Cardiac muscle cell (in vitro differentiated cells and primary cell): ENCODE data around the gene HOXB7. TPM values are rescaled to one million over a fixed set of nuclear protein-coding genes. Genes with fewer than 3 reads are reported as not detected.

Source experiments
- DNase-seq, 2 donors: peaks; one replicate each; pipeline versions ENCODE4 v3.0.0 to v3.0.0-alpha.2; 2010 to 2017; ENCODE audit warnings: low read depth in 1 of 2, low spot score in 1 of 2
- H3K27ac ChIP-seq: fragments of 200-600 bp; sonication (generic); 2 replicates; pipeline ENCODE4 v1.5.1; 2016
- H3K27me3 ChIP-seq: fragments of 200-600 bp; sonication (generic); 2 replicates; pipeline ENCODE4 v1.6.0; 2016; ENCODE audit warnings: control low read depth
- H3K36me3 ChIP-seq: fragments of 200-600 bp; sonication (generic); 2 replicates; pipeline ENCODE4 v1.5.1; 2016; ENCODE audit warnings: control low read depth
- H3K4me1 ChIP-seq: fragments of 200-600 bp; sonication (generic); 2 replicates; pipeline ENCODE4 v1.8.1; 2017; ENCODE audit warnings: low read depth, mild to moderate bottlenecking, mixed run types
- H3K4me3 ChIP-seq: fragments of 200-600 bp; sonication (generic); 2 replicates; pipeline ENCODE4 v1.5.1; 2016; ENCODE audit warnings: mild to moderate bottlenecking
- H3K9me3 ChIP-seq: fragments of 200-600 bp; sonication (generic); 2 replicates; pipeline ENCODE4 v1.5.1; 2017; ENCODE audit warnings: low read depth, mild to moderate bottlenecking, control low read depth
- polyA plus RNA-seq: library from polyadenylated mRNA; unstranded; fragments of >200 nt; fragmentation: Nextera tagmentation; extraction: Ambion mirVana; gene quantifications from 2 replicates; pipeline ENCODE4 v1.2.1, GENCODE V29; 2016
- total RNA-seq: library from RNA; depleted of rRNA; stranded (reverse); fragments of >200 nt; gene quantifications from 2 replicates; pipeline ENCODE4 v1.2.3, GENCODE V29; 2016
- TF ChIP-seq, protein P1 (sequence below): IDR thresholded peaks from 2 replicates; pipeline ENCODE4 v1.5.1; 2012; ENCODE audit warnings: low read depth, mild to moderate bottlenecking, low read length

Gene HOXB7
- total and polyA plus RNA-seq, 2 experiments from 2014 or later = not detected

DNA sequence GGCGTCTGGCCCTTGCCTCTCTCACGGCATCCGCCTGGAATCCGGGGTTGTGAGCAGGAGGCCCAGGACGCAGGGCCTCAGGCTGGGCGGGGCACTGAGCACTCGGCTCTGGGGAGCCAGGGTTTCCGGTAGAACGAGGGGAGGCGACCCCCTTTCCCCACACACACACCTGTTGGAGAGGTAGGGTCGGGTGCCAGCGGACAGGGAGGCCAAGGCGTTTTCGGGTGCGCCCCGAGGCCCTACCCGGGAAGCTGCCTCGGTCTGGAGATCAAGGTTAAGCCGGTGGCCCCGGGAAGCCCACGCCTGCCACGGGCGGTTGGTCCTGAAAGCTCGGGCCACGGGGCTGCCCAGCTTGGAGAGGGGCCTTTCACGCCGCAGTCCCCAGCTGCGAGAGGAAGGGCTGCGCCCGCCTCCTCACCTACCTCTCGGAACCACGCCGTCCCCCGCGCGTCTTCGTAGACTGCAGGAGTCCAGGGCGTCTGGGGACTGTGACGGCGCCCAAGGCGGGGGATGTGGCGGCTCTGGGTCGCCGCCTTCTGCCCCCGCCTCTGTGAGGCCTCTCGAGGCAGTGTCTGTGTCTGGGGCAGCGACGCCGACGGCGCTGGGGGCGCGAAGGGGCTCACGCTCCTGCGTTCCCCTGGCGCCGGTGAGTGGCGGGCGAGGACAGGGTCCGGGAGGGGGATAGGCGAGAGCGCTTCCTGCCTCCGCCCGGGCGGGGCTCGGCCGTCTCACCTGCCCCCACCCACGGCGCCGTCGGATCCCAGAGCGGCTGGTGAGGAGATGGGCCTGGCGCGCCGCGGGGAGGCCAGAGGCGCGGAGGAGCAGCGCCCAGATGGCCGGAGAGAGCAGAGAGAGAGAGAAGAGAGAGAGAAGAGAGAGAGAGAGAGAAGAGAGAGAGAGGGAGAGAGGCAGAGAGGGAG lies 35.6 kb upstream of the HOXB7 start:
- no peaks in the 10 kb centered on the region for H3K36me3 ChIP-seq
- H3K4me1 ChIP-seq = no peaks in the 10 kb centered on the region
- peaks cover 98% of the 10 kb centered on the region for H3K27me3 ChIP-seq
- H3K27ac ChIP-seq = no peak overlapping the region
- DNase-seq = no peak
- no peak overlapping the region for H3K4me3 ChIP-seq
- no peaks in the 10 kb centered on the region for H3K9me3 ChIP-seq
- TF ChIP-seq, protein P1, sequence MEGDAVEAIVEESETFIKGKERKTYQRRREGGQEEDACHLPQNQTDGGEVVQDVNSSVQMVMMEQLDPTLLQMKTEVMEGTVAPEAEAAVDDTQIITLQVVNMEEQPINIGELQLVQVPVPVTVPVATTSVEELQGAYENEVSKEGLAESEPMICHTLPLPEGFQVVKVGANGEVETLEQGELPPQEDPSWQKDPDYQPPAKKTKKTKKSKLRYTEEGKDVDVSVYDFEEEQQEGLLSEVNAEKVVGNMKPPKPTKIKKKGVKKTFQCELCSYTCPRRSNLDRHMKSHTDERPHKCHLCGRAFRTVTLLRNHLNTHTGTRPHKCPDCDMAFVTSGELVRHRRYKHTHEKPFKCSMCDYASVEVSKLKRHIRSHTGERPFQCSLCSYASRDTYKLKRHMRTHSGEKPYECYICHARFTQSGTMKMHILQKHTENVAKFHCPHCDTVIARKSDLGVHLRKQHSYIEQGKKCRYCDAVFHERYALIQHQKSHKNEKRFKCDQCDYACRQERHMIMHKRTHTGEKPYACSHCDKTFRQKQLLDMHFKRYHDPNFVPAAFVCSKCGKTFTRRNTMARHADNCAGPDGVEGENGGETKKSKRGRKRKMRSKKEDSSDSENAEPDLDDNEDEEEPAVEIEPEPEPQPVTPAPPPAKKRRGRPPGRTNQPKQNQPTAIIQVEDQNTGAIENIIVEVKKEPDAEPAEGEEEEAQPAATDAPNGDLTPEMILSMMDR = no peak

DNA sequence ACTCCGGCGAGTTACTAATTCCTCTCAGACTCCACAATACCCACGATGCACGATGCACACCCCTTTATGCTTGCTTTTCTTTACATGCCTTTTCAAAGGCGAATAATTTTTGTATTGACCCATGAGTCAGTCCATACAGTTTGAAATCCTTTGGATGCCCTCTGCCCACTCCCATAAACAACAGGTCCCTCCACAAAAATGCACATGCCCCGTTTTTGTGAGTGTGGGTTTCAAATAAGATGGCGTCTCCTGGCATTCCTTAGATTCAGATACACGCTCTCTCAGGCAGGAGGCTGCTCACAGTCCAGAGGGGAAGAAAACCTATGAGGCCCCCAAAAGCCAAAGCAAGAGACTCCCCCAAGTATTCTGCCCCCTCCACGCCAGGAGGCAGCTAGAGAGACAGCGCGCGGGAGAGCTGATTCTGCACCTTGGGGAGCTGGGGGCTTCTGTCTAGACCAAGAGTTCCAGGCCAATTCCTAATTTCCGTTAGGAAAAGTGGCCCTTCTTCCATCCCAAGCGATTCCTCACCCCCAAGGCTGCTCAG lies 34.9 kb upstream of the HOXB7 start:
- Histone ChIP-seq H3K9me3 (no peaks in the 10 kb centered on the region), H3K4me1 (no peaks in the 10 kb centered on the region), H3K27ac (no peak overlapping the region), H3K27me3 (peaks cover 100% of the 10 kb centered on the region), H3K4me3 (no peak overlapping the region), H3K36me3 (no peaks in the 10 kb centered on the region)
- DNase-seq = no peak
- TF ChIP-seq, protein P1 = no peak

DNA sequence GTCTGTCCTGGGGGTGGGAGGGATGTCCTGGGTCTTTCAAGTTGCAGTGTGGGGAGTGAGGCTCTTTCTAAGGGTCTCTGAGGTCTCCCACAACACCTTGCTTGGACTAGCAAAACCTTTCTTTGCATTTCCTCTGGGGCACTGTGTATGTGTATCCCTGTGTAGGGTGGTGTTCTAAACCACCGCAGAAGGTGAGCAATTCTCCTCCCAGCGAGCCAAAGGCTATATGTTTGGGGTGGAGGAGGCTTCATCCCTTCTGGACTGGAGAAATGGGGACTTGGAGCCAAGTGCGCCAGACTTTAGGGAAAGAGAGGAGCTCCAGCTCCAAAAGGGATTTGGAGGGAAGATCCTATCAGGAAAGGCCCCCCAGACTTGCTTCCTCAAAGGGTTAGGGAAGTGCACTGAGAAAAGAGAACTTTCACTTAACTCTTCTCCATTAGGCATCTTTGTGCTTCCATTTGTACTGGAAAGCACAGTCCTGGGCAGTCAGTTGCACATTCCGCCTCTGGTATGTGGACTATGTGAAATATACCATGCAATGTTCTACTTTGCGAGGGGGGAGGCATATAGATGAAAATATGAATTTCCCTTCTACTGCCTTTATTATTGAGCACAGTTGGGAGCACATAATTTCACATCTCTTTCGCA lies 34.2 kb upstream of the HOXB7 start:
- Histone ChIP-seq H3K4me1 (no peaks in the 10 kb centered on the region), H3K9me3 (no peaks in the 10 kb centered on the region), H3K27ac (no peak overlapping the region), H3K36me3 (no peaks in the 10 kb centered on the region), H3K27me3 (peaks cover 100% of the 10 kb centered on the region), H3K4me3 (no peak overlapping the region)
- TF ChIP-seq, protein P1 = no peak
- no peak for DNase-seq

DNA sequence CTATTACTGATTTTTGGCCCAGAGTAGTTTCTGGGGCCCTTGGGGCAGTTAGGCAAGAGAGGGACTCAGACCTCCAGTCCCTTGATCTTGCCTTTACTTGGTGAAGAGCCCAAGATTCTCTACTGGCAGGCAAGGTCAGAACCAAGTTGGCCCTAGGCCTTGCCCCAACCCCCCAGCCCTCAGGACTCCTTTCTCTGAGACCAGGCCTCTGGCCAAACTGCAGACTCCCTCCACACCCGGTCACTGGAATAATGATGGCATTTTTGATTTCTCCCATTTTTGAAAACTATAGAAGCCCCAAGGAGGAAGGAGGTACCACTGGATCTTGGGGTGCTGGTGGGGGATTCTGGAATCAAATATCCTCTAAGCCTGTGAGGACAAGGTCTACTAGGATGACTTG lies 33.3 kb upstream of the HOXB7 start:
- no peaks in the 10 kb centered on the region for H3K36me3 ChIP-seq
- TF ChIP-seq, protein P1 = no peak
- H3K4me3 ChIP-seq = no peak overlapping the region
- H3K4me1 ChIP-seq = no peaks in the 10 kb centered on the region
- no peak for DNase-seq
- peaks cover 100% of the 10 kb centered on the region for H3K27me3 ChIP-seq
- H3K27ac ChIP-seq = no peak overlapping the region
- H3K9me3 ChIP-seq = no peaks in the 10 kb centered on the region

DNA sequence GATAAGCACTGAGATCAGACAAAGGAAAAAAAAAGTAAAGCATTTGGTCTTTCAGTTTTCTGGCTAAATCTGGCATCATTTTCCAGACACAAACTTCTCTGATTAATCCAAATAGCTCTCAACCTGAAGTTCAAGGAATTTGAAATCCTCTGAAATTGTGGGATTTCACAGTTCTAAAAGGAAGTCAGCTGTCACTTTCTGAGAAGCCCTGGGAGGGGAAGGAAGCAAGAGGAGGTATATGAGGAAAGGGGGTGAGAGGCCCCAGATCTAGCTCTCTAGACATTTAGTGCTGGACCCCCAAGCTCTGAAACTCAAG lies 32.8 kb upstream of the HOXB7 start:
- no peaks in the 10 kb centered on the region for H3K9me3 ChIP-seq
- no peak for DNase-seq
- H3K27ac ChIP-seq = no peak overlapping the region
- H3K4me3 ChIP-seq = no peak overlapping the region
- H3K4me1 ChIP-seq = no peaks in the 10 kb centered on the region
- H3K27me3 ChIP-seq = peaks cover 100% of the 10 kb centered on the region
- TF ChIP-seq, protein P1 = no peak
- H3K36me3 ChIP-seq = no peaks in the 10 kb centered on the region
